Stomach (tissue), 4 donors: ENCODE results near the gene KCNE5.

ENCODE experiments used
- CTCF ChIP-seq, 7 experiments: fragments of 450-650 bp in 4 of 7; fragments of 200-600 bp in 3 of 7; sonication (generic) in 3 of 7; IDR thresholded peaks; one replicate each; pipeline ENCODE4 v1.5.1; 2016 to 2019; ENCODE audit warnings: antibody characterized with exemption in 7 of 7, control low read depth in 2 of 7, mild to moderate bottlenecking in 1 of 7
- EP300 ChIP-seq: sonication (generic); formaldehyde crosslinking; IDR thresholded peaks from one replicate; pipeline ENCODE4 v1.6.1; 2017; ENCODE audit warnings: antibody characterized with exemption

- TF ChIP-seq CTCF (IDR thresholded peaks at IDR 0.05) = no peak
- no peak for TF ChIP-seq EP300
These were observed 4.3 kb upstream of the KCNE5 start for GRCh38 chrX:109629310-109629709.
